Measurements from ENCODE around the gene NR1H3. TPM values are rescaled to one million over a fixed set of nuclear protein-coding genes. Genes with fewer than 3 reads are reported as not detected.
"Not testable (repeated sequence)": the region's sequence is repeated elsewhere in the genome, so short reads cannot be mapped to it uniquely, and the experiment has no call there.

Gene NR1H3
- total RNA-seq, 6 experiments from 2014 or later, result 61.5 to 82.9 (median 67.3) TPM

GRCh38 chr11:47308050-47308823 is 50.4 kb downstream of the NR1H3 start:
- H3K4me3 ChIP-seq, result no peak overlapping the region
- H3K27ac ChIP-seq, result peak overlapping the region in 1 of 3 donors; percentile 27
- H3K4me1 ChIP-seq, result peaks cover 0 to 25% (median 8%) of the 10 kb centered on the region in 4 donors
- H3K36me3 ChIP-seq, result peaks cover 7 to 60% (median 19%) of the 10 kb centered on the region in 4 donors
- WGBS (ENCODE audit: insufficient coverage, low coverage, low lambda C conversion rate, missing lambda C conversion rate), result 57% methylated on average over 4 of the region's 6 CpGs
- H3K9me3 ChIP-seq, result no peaks in the 10 kb centered on the region
- intact Hi-C loops (cut with DNase I), result no loop called here
- ATAC-seq (peak in 3 of 4 donors; percentile 12 to 65 (median 35)), DNase-seq (no peak)
- TF ChIP-seq POLR2A (IDR thresholded peaks at IDR 0.05) (no peak), CTCF (IDR thresholded peaks at IDR 0.05) (no peak)
- no peaks in the 10 kb centered on the region for H3K27me3 ChIP-seq

- DNase-seq (no peak), ATAC-seq (no peak)
- TF ChIP-seq POLR2A (IDR thresholded peaks at IDR 0.05) (no peak), CTCF (IDR thresholded peaks at IDR 0.05) (no peak)
- intact Hi-C loops (cut with DNase I), result no loop called here
- WGBS (ENCODE audit: insufficient coverage, low coverage, low lambda C conversion rate, missing lambda C conversion rate), result 83% methylated on average over 2 of the region's 5 CpGs
- no peaks in the 10 kb centered on the region for H3K9me3 ChIP-seq
- no peak overlapping the region for H3K4me3 ChIP-seq
- H3K4me1 ChIP-seq, result no peaks in the 10 kb centered on the region
- H3K27ac ChIP-seq, result no peak overlapping the region
- H3K36me3 ChIP-seq, result peaks cover 4 to 73% (median 26%) of the 10 kb centered on the region in 4 donors
- no peaks in the 10 kb centered on the region for H3K27me3 ChIP-seq
These were observed 57.2 kb downstream of the NR1H3 start for GRCh38 chr11:47314992-47315391.

GRCh38 chr11:47316501-47316900 is 58.7 kb downstream of the NR1H3 start:
- H3K4me3 ChIP-seq; H3K9me3 ChIP-seq; H3K4me1 ChIP-seq; DNase-seq; H3K27ac ChIP-seq; intact Hi-C loops (cut with DNase I); ATAC-seq; H3K27me3 ChIP-seq: not testable (repeated sequence)
- WGBS (ENCODE audit: insufficient coverage, low coverage, low lambda C conversion rate, missing lambda C conversion rate), result 93% methylated on average over 8 of the region's 8 CpGs
- peaks cover 4 to 58% (median 17%) of the 10 kb centered on the region in 4 donors for H3K36me3 ChIP-seq

- H3K36me3 ChIP-seq, result peaks cover 4 to 57% (median 16%) of the 10 kb centered on the region in 4 donors
- 78% methylated on average over 5 of the region's 5 CpGs for WGBS (ENCODE audit: insufficient coverage, low coverage, low lambda C conversion rate, missing lambda C conversion rate)
- intact Hi-C loops (cut with DNase I), result no loop called here
These were observed 59.5 kb downstream of the NR1H3 start for GRCh38 chr11:47317064-47317828.

More at GRCh38 chr11:47317064-47317828, 59.5 kb downstream of the NR1H3 start:
- H3K27ac ChIP-seq, result no peak overlapping the region
- DNase-seq (no peak), ATAC-seq (no peak)
- H3K27me3 ChIP-seq, result no peaks in the 10 kb centered on the region
- no peak overlapping the region for H3K4me3 ChIP-seq
- no peaks in the 10 kb centered on the region for H3K9me3 ChIP-seq
- no peak for TF ChIP-seq POLR2A (IDR thresholded peaks at IDR 0.05)
- no peak for TF ChIP-seq CTCF (IDR thresholded peaks at IDR 0.05)
- no peaks in the 10 kb centered on the region for H3K4me1 ChIP-seq

Data from right lobe of liver (tissue), 6 donors.